ENCODE measurements around the gene VPS51.

VPS51 gene

GRCh38 chr11:65126624-65127274 is 30.7 kb downstream of the VPS51 start:
- no peak for TF ChIP-seq CTCF (conservative IDR thresholded peaks at IDR 0.05; ENCODE audit: control insufficient read depth, insufficient read depth, low read depth, low read length)
- no peak overlapping the region for H3K4me3 ChIP-seq (ENCODE audit: control insufficient read depth, low read depth, low read length)

GRCh38 chr11:65127473-65128181 is 31.6 kb downstream of the VPS51 start:
- H3K4me3 ChIP-seq (ENCODE audit: control insufficient read depth, low read depth, low read length): no peak overlapping the region
- no peak for DNase-seq (ENCODE audit: low read depth)
- no peak for TF ChIP-seq CTCF (conservative IDR thresholded peaks at IDR 0.05; ENCODE audit: control insufficient read depth, insufficient read depth, low read depth, low read length)

More at GRCh38 chr11:65126624-65127274, 30.7 kb downstream of the VPS51 start:
- no peak for DNase-seq (ENCODE audit: low read depth)

- no peak for TF ChIP-seq CTCF (conservative IDR thresholded peaks at IDR 0.05; ENCODE audit: control insufficient read depth, insufficient read depth, low read depth, low read length)
- no peak overlapping the region for H3K4me3 ChIP-seq (ENCODE audit: control insufficient read depth, low read depth, low read length)
- DNase-seq (ENCODE audit: low read depth): no peak
Observed at GRCh38 chr11:65128182-65129145, 32.5 kb downstream of the VPS51 start.

GRCh38 chr11:65129649-65130441 is 33.8 kb downstream of the VPS51 start:
- no peak overlapping the region for H3K4me3 ChIP-seq (ENCODE audit: control insufficient read depth, low read depth, low read length)
- no peak for TF ChIP-seq CTCF (conservative IDR thresholded peaks at IDR 0.05; ENCODE audit: control insufficient read depth, insufficient read depth, low read depth, low read length)
- DNase-seq (ENCODE audit: low read depth): no peak

GRCh38 chr11:65130631-65131416 is 34.8 kb downstream of the VPS51 start:
- no peak overlapping the region for H3K4me3 ChIP-seq (ENCODE audit: control insufficient read depth, low read depth, low read length)
- DNase-seq (ENCODE audit: low read depth): no peak
- TF ChIP-seq CTCF (conservative IDR thresholded peaks at IDR 0.05; ENCODE audit: control insufficient read depth, insufficient read depth, low read depth, low read length): no peak
